Stimulated activated naive CD8-positive, alpha-beta T cell treated with anti-CD3 and anti-CD28 coated beads, Interleukin-15, amount 100 ng/mL, for 72 hours (primary cell): Measurements from ENCODE around the gene EEFSEC.

ENCODE experiments used
- ATAC-seq: fragments of 150-1000 bp; cut with Tn5 transposase; 2 replicates; pipeline ENCODE4 v1.10.0; 2021; ENCODE audit warnings: mild to moderate bottlenecking, moderate library complexity
- DNase-seq, 2 donors: peaks; one replicate each; pipeline ENCODE4 v3.0.0; 2021 to 2022
- H3K27ac Mint-ChIP-seq, 2 donors: one replicate each; pipeline ENCODE4 v1.8.0; 2022; ENCODE audit warnings: mild to moderate bottlenecking in 2 of 2, mixed read lengths in 2 of 2, moderate library complexity in 2 of 2
- H3K27me3 Mint-ChIP-seq: one replicate; pipeline ENCODE4 v1.8.0; 2022; ENCODE audit warnings: mixed read lengths
- H3K4me1 Mint-ChIP-seq: one replicate; pipeline ENCODE4 v1.8.0; 2022; ENCODE audit warnings: mild to moderate bottlenecking, mixed read lengths
- H3K4me3 Mint-ChIP-seq, 2 donors: one replicate each; pipeline ENCODE4 v1.8.0; 2022; ENCODE audit warnings: mild to moderate bottlenecking in 2 of 2, mixed read lengths in 2 of 2, moderate library complexity in 1 of 2
- H3K9me3 Mint-ChIP-seq, 2 donors: one replicate each; pipeline ENCODE4 v1.8.0; 2022; ENCODE audit warnings: mixed read lengths in 2 of 2

Gene EEFSEC

DNA sequence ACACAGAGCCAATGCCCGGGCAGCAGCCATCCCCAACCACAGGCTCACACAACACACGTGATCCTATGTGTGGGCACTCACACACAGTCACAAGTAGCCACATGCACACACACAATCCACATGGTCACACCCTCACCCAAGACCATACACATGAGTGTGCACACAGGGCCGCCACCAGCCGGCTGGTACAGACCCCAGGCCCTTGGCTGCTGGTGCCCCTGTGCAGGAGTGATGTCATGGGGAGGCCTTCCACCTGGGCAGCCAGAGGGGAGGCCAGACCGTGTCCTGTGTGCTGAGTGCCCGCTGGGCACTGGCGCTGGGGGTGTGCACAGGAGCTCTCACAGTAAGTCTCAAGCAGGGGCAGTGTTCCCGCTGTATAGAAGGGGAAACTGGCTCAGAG lies 276.5 kb downstream of the EEFSEC start:
- Mint-ChIP-seq H3K4me3 (no peak overlapping the region), H3K4me1 (peaks cover 12% of the 10 kb centered on the region), H3K27ac (no peak overlapping the region), H3K27me3 (peaks cover 68% of the 10 kb centered on the region), H3K9me3 (no peaks in the 10 kb centered on the region)
- ATAC-seq (no peak), DNase-seq (no peak)

DNA sequence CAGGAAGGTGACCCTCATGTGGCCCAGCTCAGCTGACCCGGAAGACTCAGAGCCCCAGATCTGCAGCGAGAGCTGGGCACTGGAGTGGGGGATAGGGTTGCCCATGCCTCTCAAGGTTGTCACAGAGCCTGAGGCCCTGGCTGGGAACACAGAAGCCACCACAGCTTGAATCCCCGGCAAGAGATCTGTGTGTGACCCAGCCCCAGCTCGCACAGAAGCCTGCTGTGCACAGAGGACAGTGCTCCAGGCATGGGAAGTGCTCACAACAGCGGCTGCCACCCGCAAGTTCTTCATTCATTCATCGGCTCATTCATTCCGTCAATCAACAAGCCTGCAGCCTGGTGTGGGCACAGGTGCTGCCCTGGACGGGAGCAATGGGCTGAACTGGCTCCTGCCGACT lies 277.0 kb downstream of the EEFSEC start:
- DNase-seq (no peak), ATAC-seq (no peak)
- H3K9me3 Mint-ChIP-seq = no peaks in the 10 kb centered on the region
- H3K27me3 Mint-ChIP-seq = peaks cover 68% of the 10 kb centered on the region
- H3K27ac Mint-ChIP-seq = no peak overlapping the region
- no peak overlapping the region for H3K4me3 Mint-ChIP-seq
- H3K4me1 Mint-ChIP-seq = peaks cover 12% of the 10 kb centered on the region

DNA sequence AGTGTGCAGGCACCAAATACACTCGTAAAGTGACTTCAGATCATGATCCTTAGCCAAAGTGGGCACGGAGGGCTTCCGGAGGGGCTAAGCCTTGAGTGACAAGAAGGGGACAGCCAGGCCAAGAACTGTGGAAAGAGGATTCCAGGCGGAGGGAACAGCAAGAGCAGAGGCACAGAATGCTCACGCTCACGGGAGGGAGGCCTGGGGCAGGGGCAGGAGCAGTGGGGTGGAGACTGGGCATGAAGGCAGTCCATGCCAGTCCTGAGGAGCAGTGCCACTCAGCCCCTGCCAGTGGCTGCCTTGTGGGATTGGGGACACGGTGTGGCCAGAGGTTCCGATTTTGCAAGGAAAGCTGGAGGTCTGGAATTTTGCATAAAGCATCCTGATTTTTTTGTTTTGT lies 277.4 kb downstream of the EEFSEC start:
- Mint-ChIP-seq H3K4me3 (no peak overlapping the region), H3K27me3 (peaks cover 70% of the 10 kb centered on the region), H3K4me1 (peaks cover 12% of the 10 kb centered on the region), H3K9me3 (no peaks in the 10 kb centered on the region), H3K27ac (no peak overlapping the region)
- no peak for ATAC-seq
- no peak for DNase-seq

DNA sequence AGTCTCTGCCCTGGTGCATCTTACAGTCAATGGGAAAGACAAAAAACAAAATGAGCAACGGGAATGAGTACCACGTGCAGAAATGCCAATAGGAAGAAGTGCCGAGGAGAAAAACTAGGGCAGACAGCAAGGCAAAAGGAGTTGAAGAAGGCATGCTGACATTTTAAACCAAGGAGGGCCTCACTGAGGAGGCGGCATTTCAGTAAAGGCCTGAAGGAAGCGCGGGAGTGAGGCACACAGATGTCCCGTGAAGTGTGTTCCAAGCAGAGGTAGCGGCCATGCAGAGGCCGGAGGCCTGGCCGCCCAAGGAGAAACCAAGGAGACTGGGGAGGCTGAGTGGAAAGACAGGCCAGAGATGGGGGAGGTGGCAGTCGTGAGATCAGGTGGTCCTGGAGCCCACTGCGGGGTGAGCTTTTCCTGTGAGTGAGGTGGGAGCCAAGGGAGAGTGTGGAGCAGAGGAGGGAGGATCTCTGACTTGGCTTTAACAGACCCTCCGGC lies 278.6 kb downstream of the EEFSEC start:
- H3K9me3 Mint-ChIP-seq = no peaks in the 10 kb centered on the region
- peak overlapping the region; percentile 16 to 50 for H3K4me3 Mint-ChIP-seq
- no peak overlapping the region for H3K27ac Mint-ChIP-seq
- H3K27me3 Mint-ChIP-seq = peaks cover 81% of the 10 kb centered on the region
- DNase-seq = no peak
- no peak for ATAC-seq
- H3K4me1 Mint-ChIP-seq = peaks cover 12% of the 10 kb centered on the region

GRCh38 chr3:128432301-128432970 lies 279.2 kb downstream of the EEFSEC start:
- Mint-ChIP-seq H3K9me3 (no peaks in the 10 kb centered on the region), H3K4me3 (peak overlapping the region; percentile 16 to 50), H3K27me3 (peaks cover 81% of the 10 kb centered on the region), H3K4me1 (peaks cover 12% of the 10 kb centered on the region), H3K27ac (no peak overlapping the region)
- no peak for ATAC-seq
- no peak for DNase-seq

DNA sequence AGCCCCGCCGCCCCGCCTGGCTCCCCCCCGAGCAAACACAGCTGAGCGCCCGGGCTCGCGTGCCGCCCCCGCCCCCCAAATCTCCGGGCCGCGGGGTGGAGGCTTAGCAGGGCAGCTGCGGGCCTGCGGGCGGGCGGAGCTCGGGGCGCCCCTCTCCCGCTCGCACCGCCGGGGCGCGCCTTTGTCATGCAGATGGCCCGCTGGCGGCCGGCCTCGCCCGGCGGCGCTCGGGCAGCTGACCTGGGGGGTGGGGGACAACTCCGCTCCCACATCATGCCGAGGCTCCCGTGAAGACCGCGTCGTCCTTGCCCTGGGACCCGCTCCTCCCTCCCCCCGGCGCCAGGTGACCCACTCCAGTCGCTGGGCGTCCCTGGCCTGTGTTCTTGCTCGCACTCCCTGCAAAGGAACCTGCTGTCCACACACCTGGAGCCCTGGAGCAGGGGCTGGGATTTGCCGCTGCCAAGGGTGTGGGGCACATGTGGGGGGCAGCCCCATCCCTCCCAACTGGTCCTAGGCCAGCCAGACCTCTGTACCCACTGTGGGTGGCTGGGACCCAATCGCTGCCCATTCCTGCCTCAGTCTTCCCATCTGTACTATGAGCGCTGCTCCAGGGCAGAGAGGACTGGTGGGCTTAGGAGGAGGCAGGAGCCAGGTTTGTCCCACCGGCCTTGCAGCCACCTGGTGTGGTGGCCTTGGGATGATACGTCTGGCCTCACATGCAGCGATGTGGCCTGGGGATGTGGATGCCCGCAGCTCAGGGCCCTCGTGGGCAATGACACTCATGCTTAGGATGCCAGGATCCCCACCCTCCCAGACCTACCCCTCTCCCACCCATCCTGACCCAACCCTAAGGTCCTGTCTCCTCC lies 279.9 kb downstream of the EEFSEC start:
- H3K27ac Mint-ChIP-seq = no peak overlapping the region

DNA sequence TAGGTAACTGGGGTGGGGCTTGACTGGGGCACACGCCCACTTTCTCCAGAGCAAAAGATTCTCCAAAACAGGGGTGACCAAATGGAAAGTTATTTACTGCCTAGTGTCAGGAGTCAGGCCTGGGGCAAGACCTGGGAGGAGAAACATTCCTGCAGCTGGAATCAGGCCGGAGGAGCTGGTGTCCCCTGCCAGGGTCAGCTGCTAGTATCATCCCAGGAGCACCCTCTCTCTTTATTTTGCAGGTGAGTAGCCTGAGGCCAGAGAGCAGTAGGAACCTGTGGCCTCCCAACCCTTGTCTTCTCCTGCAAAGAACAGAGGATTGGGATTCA lies 280.5 kb downstream of the EEFSEC start:
- peaks cover 75% of the 10 kb centered on the region for H3K27me3 Mint-ChIP-seq
- ATAC-seq (no peak), DNase-seq (no peak)

More for the DNA sequence above, 279.9 kb downstream of the EEFSEC start:
- Mint-ChIP-seq H3K4me1 (peaks cover 12% of the 10 kb centered on the region), H3K9me3 (no peaks in the 10 kb centered on the region), H3K4me3 (peak overlapping the region in 1 of 2 donors; percentile 21), H3K27me3 (peaks cover 75% of the 10 kb centered on the region)
- no peak for DNase-seq
- no peak for ATAC-seq

DNA sequence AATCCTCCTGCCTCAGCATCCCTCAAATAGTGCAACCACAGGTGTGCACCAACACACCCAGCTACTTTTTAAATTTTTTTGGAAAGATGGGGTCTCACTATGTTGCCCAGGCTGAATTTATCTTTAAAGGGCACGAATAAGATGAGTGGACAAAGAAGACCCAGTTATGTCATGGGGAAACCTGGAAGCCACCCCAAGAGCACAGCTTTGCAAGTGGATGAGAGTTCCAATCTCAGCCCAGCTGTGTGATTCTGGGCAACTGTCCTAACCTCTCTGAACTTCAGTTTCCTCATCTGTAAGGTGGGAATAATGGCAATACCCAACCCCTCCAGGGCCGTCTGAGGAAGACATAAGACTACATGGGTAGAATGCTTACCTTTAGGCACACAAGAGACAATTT lies 281.2 kb downstream of the EEFSEC start:
- no peak overlapping the region for H3K27ac Mint-ChIP-seq
- no peak overlapping the region for H3K4me3 Mint-ChIP-seq
- DNase-seq = no peak
- ATAC-seq = no peak
- H3K9me3 Mint-ChIP-seq = no peaks in the 10 kb centered on the region
- peaks cover 12% of the 10 kb centered on the region for H3K4me1 Mint-ChIP-seq
- peaks cover 76% of the 10 kb centered on the region for H3K27me3 Mint-ChIP-seq

More for the DNA sequence above, 280.5 kb downstream of the EEFSEC start:
- Mint-ChIP-seq H3K4me3 (no peak overlapping the region), H3K4me1 (peaks cover 12% of the 10 kb centered on the region), H3K27ac (no peak overlapping the region), H3K9me3 (no peaks in the 10 kb centered on the region)

DNA sequence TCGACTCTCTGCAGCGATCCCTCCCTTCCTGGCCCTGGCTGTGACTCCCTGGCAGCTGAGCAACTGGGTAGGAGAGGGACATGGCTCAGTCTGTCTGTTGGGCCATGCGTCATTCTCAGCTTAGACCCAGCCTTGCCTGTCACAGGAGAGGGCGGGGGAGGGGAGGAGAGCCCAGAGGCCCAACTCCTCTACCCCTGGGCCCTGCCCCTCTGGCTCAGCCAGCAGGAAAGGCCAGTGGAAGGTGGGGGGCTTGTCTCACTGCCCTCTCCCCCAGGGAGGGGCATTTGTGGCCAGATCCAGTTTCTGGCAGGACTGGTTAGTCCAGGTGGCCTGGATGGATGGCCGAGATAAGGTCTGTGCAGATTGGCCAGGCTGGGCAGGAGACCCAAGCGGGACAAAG lies 281.8 kb downstream of the EEFSEC start:
- Mint-ChIP-seq H3K4me3 (no peak overlapping the region), H3K27ac (no peak overlapping the region), H3K9me3 (no peaks in the 10 kb centered on the region), H3K27me3 (peaks cover 76% of the 10 kb centered on the region), H3K4me1 (peaks cover 12% of the 10 kb centered on the region)
- DNase-seq = no peak
- no peak for ATAC-seq

DNA sequence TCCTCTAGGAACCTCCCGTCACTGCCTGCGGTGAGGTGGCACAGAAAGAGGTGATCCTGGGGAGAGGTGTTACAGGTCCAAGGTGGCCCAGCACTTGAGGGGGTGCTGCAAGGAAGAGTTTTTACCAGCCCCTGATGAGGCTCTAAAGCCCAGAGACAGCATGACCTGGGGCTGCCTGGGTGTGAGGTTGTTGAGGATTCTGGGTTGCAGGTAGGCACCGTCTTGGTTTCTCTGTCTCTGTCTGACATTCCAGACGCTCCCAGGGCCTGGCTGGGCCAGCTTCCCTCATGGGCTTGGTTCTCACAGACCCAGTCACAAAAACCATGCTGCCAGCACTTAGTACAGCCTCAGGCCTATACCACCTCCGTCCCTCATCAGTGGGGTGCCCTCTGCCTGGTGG lies 282.3 kb downstream of the EEFSEC start:
- DNase-seq (no peak), ATAC-seq (peak; percentile 22)
- H3K27me3 Mint-ChIP-seq = peaks cover 76% of the 10 kb centered on the region
- H3K4me3 Mint-ChIP-seq = no peak overlapping the region
- peaks cover 12% of the 10 kb centered on the region for H3K4me1 Mint-ChIP-seq
- H3K9me3 Mint-ChIP-seq = no peaks in the 10 kb centered on the region
- H3K27ac Mint-ChIP-seq = no peak overlapping the region

GRCh38 chr3:128436214-128436613 lies 282.9 kb downstream of the EEFSEC start:
- DNase-seq (no peak), ATAC-seq (no peak)
- Mint-ChIP-seq H3K9me3 (no peaks in the 10 kb centered on the region), H3K27me3 (peaks cover 72% of the 10 kb centered on the region), H3K4me1 (peaks cover 12% of the 10 kb centered on the region), H3K4me3 (no peak overlapping the region), H3K27ac (no peak overlapping the region)

GRCh38 chr3:128438488-128439072 lies 285.3 kb downstream of the EEFSEC start:
- DNase-seq = no peak
- H3K27me3 Mint-ChIP-seq = peaks cover 56% of the 10 kb centered on the region
- no peak overlapping the region for H3K27ac Mint-ChIP-seq
- ATAC-seq = no peak
- H3K4me1 Mint-ChIP-seq = no peaks in the 10 kb centered on the region
- H3K9me3 Mint-ChIP-seq = no peaks in the 10 kb centered on the region
- no peak overlapping the region for H3K4me3 Mint-ChIP-seq

DNA sequence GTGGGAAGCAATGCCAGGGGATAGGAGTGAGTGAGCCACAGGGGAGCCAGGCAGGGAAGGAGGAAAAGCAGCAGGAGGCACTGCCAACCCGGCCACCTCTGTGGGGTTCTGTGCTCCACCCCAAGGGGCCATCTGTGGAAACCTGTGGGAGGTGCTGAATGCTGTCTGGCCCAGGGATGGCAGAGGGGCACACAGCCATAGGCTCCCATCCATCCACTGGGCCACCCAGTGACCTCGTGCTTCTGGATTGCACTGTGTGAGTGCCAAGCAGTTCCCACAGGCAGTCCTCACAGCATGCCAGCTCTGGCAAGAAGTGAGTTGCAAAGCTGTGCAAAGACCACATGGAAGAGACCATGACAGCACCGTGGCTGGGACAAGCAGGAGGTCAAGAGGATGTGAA lies 285.9 kb downstream of the EEFSEC start:
- Mint-ChIP-seq H3K27ac (peak overlapping the region in 1 of 2 donors; percentile 24), H3K4me3 (no peak overlapping the region), H3K27me3 (peaks cover 51% of the 10 kb centered on the region), H3K9me3 (no peaks in the 10 kb centered on the region), H3K4me1 (no peaks in the 10 kb centered on the region)
- DNase-seq (no peak), ATAC-seq (no peak)

- Mint-ChIP-seq H3K4me1 (peaks cover 4% of the 10 kb centered on the region), H3K9me3 (peaks cover 16 to 26% of the 10 kb centered on the region in 2 donors), H3K27me3 (peaks cover 35% of the 10 kb centered on the region), H3K27ac (no peak overlapping the region), H3K4me3 (no peak overlapping the region)
- ATAC-seq = no peak
- no peak for DNase-seq
These were observed 288.8 kb downstream of the EEFSEC start for GRCh38 chr3:128442070-128442469.

DNA sequence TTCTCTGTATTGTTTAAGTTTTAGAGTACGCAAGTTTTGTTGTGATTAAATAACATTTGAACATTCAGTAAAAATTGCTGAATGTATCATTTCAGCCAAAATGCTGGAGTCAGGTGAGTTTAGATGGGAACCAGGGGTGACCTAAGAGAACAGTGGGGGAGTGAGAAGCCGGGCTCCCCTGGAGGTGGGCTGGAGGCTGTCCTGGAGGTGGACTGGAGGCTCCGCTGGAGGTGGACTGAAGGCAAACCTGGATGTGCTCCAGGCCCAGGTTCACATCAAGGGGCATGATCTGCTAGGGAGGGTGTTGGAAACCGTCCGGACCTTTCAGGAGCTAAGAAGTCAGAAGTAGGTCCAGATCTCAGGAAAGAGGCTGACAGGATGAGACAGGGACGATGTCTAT lies 289.7 kb downstream of the EEFSEC start:
- ATAC-seq (no peak), DNase-seq (no peak)
- Mint-ChIP-seq H3K4me3 (no peak overlapping the region), H3K27me3 (peaks cover 31% of the 10 kb centered on the region), H3K4me1 (peaks cover 12% of the 10 kb centered on the region), H3K9me3 (peaks cover 20 to 32% of the 10 kb centered on the region in 2 donors), H3K27ac (no peak overlapping the region)

GRCh38 chr3:128443771-128444170 lies 290.5 kb downstream of the EEFSEC start:
- Mint-ChIP-seq H3K27me3 (peaks cover 25% of the 10 kb centered on the region), H3K4me1 (peaks cover 20% of the 10 kb centered on the region), H3K9me3 (peaks cover 26 to 39% of the 10 kb centered on the region in 2 donors), H3K27ac (peak overlapping the region in 1 of 2 donors; percentile 69), H3K4me3 (no peak overlapping the region)
- no peak for ATAC-seq
- no peak for DNase-seq
